CD4-positive, alpha-beta T cell (primary cell): ENCODE measurements around the gene DCAF6. TPM values are rescaled to one million over a fixed set of nuclear protein-coding genes. Genes with fewer than 3 reads are reported as not detected.

Experiments
- ATAC-seq: fragments of 200-7000 bp; cut with Tn5 transposase; one replicate; pipeline ENCODE4 v1.10.0; 2022; ENCODE audit warnings: mild to moderate bottlenecking; ENCODE audit not compliant: poor library complexity
- CTCF ChIA-PET: fragments of 350-600 bp; sonication (Branson Sonifier 250); formaldehyde crosslinking; loops from one replicate; lab custom pipeline; 2021; ENCODE audit warnings: antibody characterized with exemption, inconsistent platforms; lab: Charles Lee
- POLR2A ChIA-PET: fragments of 350-600 bp; sonication (Branson Sonifier 250); formaldehyde crosslinking; loops from one replicate; lab custom pipeline; 2021; ENCODE audit warnings: antibody characterized with exemption, inconsistent platforms; lab: Charles Lee
- DNase-seq, 14 experiments: peaks; one replicate each; pipeline ENCODE4 v3.0.0-alpha.2; 2013 to 2020; ENCODE audit warnings: mixed read lengths in 2 of 14
- H3K27ac ChIP-seq, 2 donors: one replicate each; pipeline versions ENCODE4 v1.5.1 to v1.7.0; 2013; ENCODE audit warnings: low read length in 2 of 2, low read depth in 1 of 2, mild to moderate bottlenecking in 1 of 2
- H3K27me3 ChIP-seq, 2 experiments: 1 replicate in 1 of 2; 2 replicates in 1 of 2; pipeline versions ENCODE4 v1.6.1 to v1.7.0; 2013; ENCODE audit warnings: low read length in 2 of 2, control low read depth in 1 of 2, mild to moderate bottlenecking in 1 of 2, moderate library complexity in 1 of 2; ENCODE audit not compliant: insufficient read depth in 2 of 2, control insufficient read depth in 1 of 2
- H3K36me3 ChIP-seq: one replicate; pipeline ENCODE4 v1.6.1; 2013; ENCODE audit warnings: low read length, control low read depth; ENCODE audit not compliant: insufficient read depth
- H3K4me1 ChIP-seq: one replicate; pipeline ENCODE4 v1.6.1; 2013; ENCODE audit warnings: low read length, control low read depth; ENCODE audit not compliant: insufficient read depth
- H3K4me3 ChIP-seq: one replicate; pipeline ENCODE4 v1.5.1; 2013; ENCODE audit warnings: mild to moderate bottlenecking, low read length, moderate library complexity
- H3K9me3 ChIP-seq, 2 experiments: 1 replicate in 1 of 2; 2 replicates in 1 of 2; pipeline versions ENCODE4 v1.6.1 to v1.7.0; 2013; ENCODE audit warnings: low read length in 2 of 2, mild to moderate bottlenecking in 2 of 2, control low read depth in 1 of 2, moderate library complexity in 1 of 2; ENCODE audit not compliant: control insufficient read depth in 1 of 2, insufficient read depth in 1 of 2
- H3K27ac Mint-ChIP-seq: one replicate; pipeline ENCODE4 v1.8.0; 2020; ENCODE audit warnings: mixed read lengths
- H3K27me3 Mint-ChIP-seq: one replicate; pipeline ENCODE4 v1.8.0; 2021; ENCODE audit warnings: mixed read lengths
- H3K36me3 Mint-ChIP-seq: one replicate; pipeline ENCODE4 v1.8.0; 2021; ENCODE audit warnings: low read depth, mixed read lengths
- H3K4me1 Mint-ChIP-seq: one replicate; pipeline ENCODE4 v1.8.0; 2021; ENCODE audit warnings: low read depth, mixed read lengths
- H3K4me3 Mint-ChIP-seq: one replicate; pipeline ENCODE4 v1.8.0; 2020; ENCODE audit warnings: mild to moderate bottlenecking, mixed read lengths
- H3K9me3 Mint-ChIP-seq: one replicate; pipeline ENCODE4 v1.8.0; 2020; ENCODE audit warnings: mixed read lengths
- CTCF ChIP-seq: fragments of 200-600 bp; IDR thresholded peaks from one replicate; pipeline ENCODE4 v1.8.0; 2022; ENCODE audit warnings: antibody characterized with exemption, mild to moderate bottlenecking
- intact Hi-C, 2 experiments: fragments of 100-400 bp; cut with DNase I in 1 of 2; cut with micrococcal nuclease in 1 of 2; formaldehyde crosslinking; loops; one replicate each; pipeline versions ENCODE4 v1.15.1 to v1.9.0; 2023 to 2025; cut with DNase I, micrococcal nuclease
- total RNA-seq, 174 experiments: library from RNA in 2 of 174; stranded (reverse) in 2 of 174; gene quantifications; one replicate each; pipeline ENCODE4 v1.2.3 and lab custom pipeline; 2021 to 2026

DCAF6 gene
- total RNA-seq, 2 experiments from 2014 or later: 13.3 to 13.6 TPM

GRCh38 chr1:168000656-168001055 is 64.2 kb downstream of the DCAF6 start:
- CTCF ChIA-PET: no interaction called here

GRCh38 chr1:168001213-168001612 is 64.7 kb downstream of the DCAF6 start:
- CTCF ChIA-PET: no interaction called here
- Histone ChIP-seq H3K4me3 (no peak overlapping the region), H3K27ac (no peak overlapping the region), H3K36me3 (peaks cover 31% of the 10 kb centered on the region), H3K4me1 (no peaks in the 10 kb centered on the region), H3K9me3 (no peaks in the 10 kb centered on the region), H3K27me3 (no peaks in the 10 kb centered on the region)
- Mint-ChIP-seq H3K9me3 (no peaks in the 10 kb centered on the region), H3K36me3 (peaks cover 50% of the 10 kb centered on the region), H3K4me1 (peaks cover 6% of the 10 kb centered on the region), H3K27ac (no peak overlapping the region), H3K27me3 (no peaks in the 10 kb centered on the region), H3K4me3 (no peak overlapping the region)
- no peak for DNase-seq
- POLR2A ChIA-PET: interaction anchor here (1.1 kb wide), 1 partner anchor 65 kb away, joined by 3 read pairs; no protein-coding TSS in a partner anchor
- no peak for TF ChIP-seq CTCF
- intact Hi-C loops: no loop called here
- no peak for ATAC-seq

More at GRCh38 chr1:168000656-168001055, 64.2 kb downstream of the DCAF6 start:
- Mint-ChIP-seq H3K27ac (no peak overlapping the region), H3K9me3 (no peaks in the 10 kb centered on the region), H3K4me1 (peaks cover 6% of the 10 kb centered on the region), H3K4me3 (no peak overlapping the region), H3K27me3 (no peaks in the 10 kb centered on the region), H3K36me3 (peaks cover 54% of the 10 kb centered on the region)
- intact Hi-C loops: no loop called here
- DNase-seq: no peak
- no peaks in the 10 kb centered on the region for H3K27me3 ChIP-seq
- no peak overlapping the region for H3K27ac ChIP-seq
- no peak for ATAC-seq
- H3K4me3 ChIP-seq: no peak overlapping the region
- no peaks in the 10 kb centered on the region for H3K4me1 ChIP-seq
- peaks cover 30% of the 10 kb centered on the region for H3K36me3 ChIP-seq
- no peaks in the 10 kb centered on the region for H3K9me3 ChIP-seq
- POLR2A ChIA-PET: interaction anchor here (1.1 kb wide), 1 partner anchor 65 kb away, joined by 3 read pairs; no protein-coding TSS in a partner anchor
- no peak for TF ChIP-seq CTCF

- intact Hi-C loops: no loop called here
- no peaks in the 10 kb centered on the region for H3K27me3 ChIP-seq
- Mint-ChIP-seq H3K4me1 (no peaks in the 10 kb centered on the region), H3K4me3 (no peak overlapping the region), H3K9me3 (no peaks in the 10 kb centered on the region), H3K27ac (no peak overlapping the region), H3K27me3 (no peaks in the 10 kb centered on the region), H3K36me3 (peaks cover 54% of the 10 kb centered on the region)
- no peak overlapping the region for H3K27ac ChIP-seq
- POLR2A ChIA-PET: no interaction called here
- no peaks in the 10 kb centered on the region for H3K9me3 ChIP-seq
- H3K4me1 ChIP-seq: no peaks in the 10 kb centered on the region
- peaks cover 42% of the 10 kb centered on the region for H3K36me3 ChIP-seq
- TF ChIP-seq CTCF: no peak
- CTCF ChIA-PET: no interaction called here
- ATAC-seq: no peak
- no peak for DNase-seq
- no peak overlapping the region for H3K4me3 ChIP-seq
Measured at GRCh38 chr1:168004531-168004930, 68.0 kb downstream of the DCAF6 start.
